ENCODE data around the gene CROCC.
"Not testable (repeated sequence)": the region's sequence is repeated elsewhere in the genome, so short reads cannot be mapped to it uniquely, and the experiment has no call there.

Gene CROCC

DNA sequence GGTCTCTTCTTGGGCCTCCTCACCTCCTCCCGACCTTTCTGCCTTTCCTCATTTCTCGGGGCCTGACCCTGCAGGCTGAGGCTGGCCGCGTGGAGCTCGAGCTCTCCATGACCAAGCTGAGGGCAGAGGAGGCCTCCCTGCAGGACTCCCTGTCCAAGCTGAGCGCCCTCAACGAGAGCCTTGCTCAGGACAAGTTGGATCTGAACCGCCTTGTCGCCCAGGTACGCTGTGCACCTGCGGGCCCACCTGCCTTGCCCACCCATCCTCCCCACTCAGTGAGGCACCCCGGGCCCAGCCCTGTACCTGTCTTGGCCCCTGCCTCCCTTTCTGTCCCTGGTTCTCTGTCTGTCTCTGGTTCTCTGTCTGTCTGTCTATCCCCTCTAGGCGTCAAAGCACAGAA is 24.5 kb downstream of the CROCC start:
- DNase-seq, result not testable (repeated sequence)

DNA sequence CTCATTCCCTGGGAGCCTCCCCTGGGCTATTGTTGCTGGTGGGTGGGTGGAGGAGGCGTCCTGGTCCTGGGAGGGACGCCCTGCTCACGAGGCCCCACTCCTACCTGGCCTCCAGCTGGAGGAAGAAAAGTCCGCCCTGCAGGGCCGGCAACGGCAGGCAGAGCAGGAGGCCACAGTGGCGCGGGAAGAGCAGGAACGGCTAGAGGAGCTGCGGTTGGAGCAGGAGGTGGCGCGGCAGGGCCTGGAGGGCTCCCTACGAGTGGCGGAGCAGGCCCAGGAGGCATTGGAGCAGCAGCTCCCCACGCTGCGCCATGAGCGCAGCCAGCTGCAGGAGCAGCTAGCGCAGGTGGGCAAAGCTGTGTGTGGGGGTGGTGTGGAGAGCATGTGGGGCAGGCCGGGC is 24.9 kb downstream of the CROCC start:
- no peak for DNase-seq

GRCh38 chr1:16948282-16948891 is 26.7 kb downstream of the CROCC start:
- DNase-seq, result not testable (repeated sequence)

DNA sequence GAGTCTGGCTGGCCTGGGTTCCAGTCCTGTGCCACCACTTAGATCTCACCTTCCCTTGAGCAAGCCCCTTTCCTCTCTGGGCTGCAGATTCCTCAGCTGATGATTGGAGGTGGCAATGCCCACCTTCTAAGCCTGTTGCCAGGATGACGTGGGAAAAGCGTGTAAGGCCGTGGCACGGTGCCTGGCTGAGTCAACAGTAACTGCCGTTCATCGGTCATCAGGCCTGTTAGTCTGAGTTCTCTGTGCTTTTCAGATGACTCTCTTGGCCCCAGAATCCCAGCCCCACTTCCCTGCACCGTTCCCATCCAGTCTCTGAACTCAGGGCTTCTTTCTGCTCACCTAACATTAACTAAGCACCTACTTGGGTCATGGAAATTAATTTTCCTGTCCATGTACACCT is 27.3 kb downstream of the CROCC start:
- DNase-seq, result not testable (repeated sequence)

GRCh38 chr1:16952376-16952775 is 30.6 kb downstream of the CROCC start:
- DNase-seq, result not testable (repeated sequence)

DNA sequence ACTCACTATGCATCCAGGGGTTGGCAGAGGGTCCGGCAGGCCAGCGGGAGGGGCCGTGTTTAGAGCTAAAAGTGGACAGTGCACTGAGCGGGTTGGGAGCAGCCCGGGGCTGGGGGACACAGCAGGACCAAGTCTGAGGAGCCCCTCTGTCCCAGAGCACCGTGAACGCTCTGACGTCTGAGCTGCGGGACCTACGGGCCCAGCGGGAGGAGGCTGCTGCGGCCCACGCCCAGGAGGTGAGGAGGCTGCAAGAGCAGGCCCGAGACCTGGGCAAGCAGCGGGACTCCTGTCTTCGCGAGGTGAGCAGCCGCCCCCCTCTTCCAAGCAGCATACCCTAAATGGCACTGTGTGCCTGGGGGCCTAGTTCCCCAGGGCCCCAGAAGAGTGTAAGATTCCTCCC is 32.8 kb downstream of the CROCC start:
- DNase-seq, result no peak

DNA sequence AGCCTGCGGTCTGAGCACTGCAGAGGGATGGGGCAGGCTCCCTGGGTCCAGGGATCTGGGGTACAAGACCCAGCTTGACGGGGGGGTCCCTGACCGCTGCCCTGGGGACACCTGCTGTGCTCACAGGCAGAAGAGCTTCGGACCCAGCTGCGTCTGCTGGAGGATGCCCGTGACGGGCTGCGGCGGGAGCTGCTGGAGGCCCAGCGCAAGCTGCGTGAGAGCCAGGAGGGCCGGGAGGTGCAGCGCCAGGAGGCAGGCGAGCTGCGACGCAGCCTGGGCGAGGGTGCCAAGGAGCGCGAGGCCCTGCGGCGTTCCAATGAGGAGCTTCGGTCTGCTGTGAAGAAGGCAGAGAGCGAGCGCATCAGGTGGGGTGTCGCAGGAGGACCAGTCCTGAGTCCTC is 33.5 kb downstream of the CROCC start:
- no peak for DNase-seq

GRCh38 chr1:16956775-16957174 is 35.0 kb downstream of the CROCC start:
- DNase-seq, result no peak

GRCh38 chr1:16957731-16958130 is 36.0 kb downstream of the CROCC start:
- no peak for DNase-seq

DNA sequence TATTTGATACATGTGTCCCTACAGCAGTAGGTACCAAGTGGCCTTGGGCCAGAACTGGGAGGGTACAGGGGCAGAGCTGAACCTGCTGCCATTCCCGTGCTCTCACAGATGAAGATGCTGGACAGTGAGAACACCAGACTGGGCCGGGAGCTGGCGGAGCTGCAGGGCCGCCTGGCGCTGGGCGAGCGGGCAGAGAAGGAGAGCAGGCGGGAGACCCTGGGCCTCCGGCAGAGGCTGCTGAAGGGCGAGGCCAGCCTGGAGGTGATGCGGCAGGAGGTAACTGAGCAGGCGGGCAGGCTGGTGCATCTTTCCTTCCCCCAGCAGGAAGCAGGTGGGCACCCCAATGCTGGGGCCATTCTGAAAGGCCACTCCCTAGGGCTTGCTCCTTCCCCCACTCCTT is 36.7 kb downstream of the CROCC start:
- DNase-seq, result no peak

GRCh38 chr1:16960560-16961296 is 39.0 kb downstream of the CROCC start:
- no peak for DNase-seq

GRCh38 chr1:16961297-16962133 is 39.8 kb downstream of the CROCC start:
- DNase-seq, result no peak

- not testable (repeated sequence) for DNase-seq
Observed at GRCh38 chr1:16964169-16964568, 42.4 kb downstream of the CROCC start.

- no peak for DNase-seq
Observed at GRCh38 chr1:16965486-16966067, 43.8 kb downstream of the CROCC start.

DNA sequence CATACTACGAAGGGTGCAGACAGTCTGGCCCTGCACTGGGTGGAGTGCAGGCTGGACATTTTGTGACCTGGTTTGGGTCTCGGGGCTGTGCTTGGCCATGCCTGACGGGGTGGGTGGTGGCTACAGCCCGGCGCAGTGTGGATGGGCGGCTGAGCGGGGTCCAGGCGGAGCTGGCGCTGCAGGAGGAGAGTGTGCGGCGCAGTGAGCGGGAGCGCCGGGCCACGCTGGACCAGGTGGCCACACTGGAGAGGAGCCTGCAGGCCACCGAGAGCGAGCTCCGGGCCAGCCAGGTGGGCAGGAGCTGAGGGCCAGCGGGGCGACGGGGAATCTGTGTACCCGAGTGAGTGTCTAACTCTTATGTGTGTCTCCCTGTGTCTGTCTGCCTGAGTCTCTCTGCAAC is 44.6 kb downstream of the CROCC start:
- DNase-seq, result no peak

GRCh38 chr1:16967095-16967575 is 45.4 kb downstream of the CROCC start:
- no peak for DNase-seq

- DNase-seq, result no peak
Observed at GRCh38 chr1:16967962-16968361, 46.2 kb downstream of the CROCC start.

- no peak for DNase-seq
Observed at GRCh38 chr1:16968372-16968771, 46.6 kb downstream of the CROCC start.

- no peak for DNase-seq
Observed at GRCh38 chr1:16969057-16969611, 47.4 kb downstream of the CROCC start.

DNA sequence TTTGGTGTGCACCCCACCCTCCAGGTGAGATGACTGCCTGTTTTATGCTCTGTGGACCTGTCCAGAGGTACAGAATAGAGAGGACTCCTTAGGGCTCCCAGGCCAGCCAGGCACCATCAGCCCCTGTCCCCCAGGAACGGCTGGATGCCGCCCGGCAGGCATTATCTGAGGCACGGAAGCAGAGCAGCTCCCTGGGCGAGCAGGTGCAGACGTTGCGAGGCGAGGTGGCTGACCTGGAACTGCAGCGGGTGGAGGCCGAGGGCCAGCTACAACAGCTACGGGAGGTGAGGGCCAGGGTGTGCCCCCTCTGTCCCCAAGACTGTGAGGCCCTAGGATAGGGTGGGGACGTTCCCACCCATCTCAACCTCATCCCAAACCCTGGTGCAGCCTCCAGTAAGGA is 47.9 kb downstream of the CROCC start:
- DNase-seq, result no peak

- no peak for DNase-seq
Observed at GRCh38 chr1:16970132-16970910, 48.6 kb downstream of the CROCC start.
